DLD1 (cell line): ENCODE data around the gene RPL27A.
"Not testable (repeated sequence)": the region's sequence is repeated elsewhere in the genome, so short reads cannot be mapped to it uniquely, and the experiment has no call there.

Source experiments
- in situ Hi-C: cut with HindIII; loops from 2 replicates; pipeline ENCODE4 v1.10.0; 2017; ENCODE audit warnings: low sequenced_read_pairs

Gene RPL27A

GRCh38 chr11:8682303-8683114 lies at the start of gene RPL27A, which contains the start of gene TRIM66:
Gene RPL27A, plus strand, starts transcription at chr11:8682792. Its CDS starts 22 bp downstream, at chr11:8682814.
Gene TRIM66, minus strand, starts transcription at chr11:8682665. Its CDS starts 10,391 bp downstream, at chr11:8672274.
- in situ Hi-C loops = no loop called here

DNA sequence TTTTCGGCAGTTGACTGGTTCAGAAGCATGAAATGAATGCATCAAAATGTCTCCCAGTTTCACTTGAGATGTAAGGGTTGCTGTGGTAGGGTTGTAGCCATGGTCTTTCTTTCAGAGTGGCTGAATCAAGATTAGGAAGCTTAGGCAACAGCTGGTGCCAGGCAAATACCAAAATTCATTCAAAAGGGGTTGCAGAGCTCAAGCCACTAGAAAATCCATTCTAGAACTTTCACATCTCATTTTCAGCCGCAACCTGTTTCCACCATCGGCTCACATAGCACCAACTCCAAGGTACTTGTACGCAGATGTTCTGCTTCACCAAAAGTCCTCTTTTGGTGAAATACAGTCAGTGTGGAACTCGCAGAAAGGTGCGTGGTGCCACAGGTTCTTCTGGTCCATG lies 48.1 kb upstream of the RPL27A start:
- in situ Hi-C loops = no loop called here

GRCh38 chr11:8636127-8636526 lies 46.5 kb upstream of the RPL27A start:
- in situ Hi-C loops = no loop called here

DNA sequence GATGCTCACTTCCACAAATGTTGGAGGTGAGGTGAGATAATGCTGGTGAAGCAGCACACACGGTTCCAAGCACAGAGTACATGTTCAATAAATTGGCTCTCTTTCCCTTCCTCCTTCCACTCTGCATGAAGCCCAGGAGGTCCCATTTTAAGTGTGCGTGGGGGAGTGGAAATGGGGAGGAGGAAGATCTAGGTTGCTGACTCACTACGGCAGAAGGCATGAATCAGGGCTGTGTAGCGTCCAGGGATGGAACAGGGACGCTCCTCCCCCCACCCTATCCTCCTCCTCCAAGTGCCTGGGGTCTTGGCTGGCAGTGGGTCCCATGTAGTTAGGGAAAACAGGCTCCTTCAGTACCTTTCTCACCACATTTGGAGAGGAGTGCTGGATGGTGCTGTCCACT lies 44.3 kb upstream of the RPL27A start:
- in situ Hi-C loops = no loop called here

DNA sequence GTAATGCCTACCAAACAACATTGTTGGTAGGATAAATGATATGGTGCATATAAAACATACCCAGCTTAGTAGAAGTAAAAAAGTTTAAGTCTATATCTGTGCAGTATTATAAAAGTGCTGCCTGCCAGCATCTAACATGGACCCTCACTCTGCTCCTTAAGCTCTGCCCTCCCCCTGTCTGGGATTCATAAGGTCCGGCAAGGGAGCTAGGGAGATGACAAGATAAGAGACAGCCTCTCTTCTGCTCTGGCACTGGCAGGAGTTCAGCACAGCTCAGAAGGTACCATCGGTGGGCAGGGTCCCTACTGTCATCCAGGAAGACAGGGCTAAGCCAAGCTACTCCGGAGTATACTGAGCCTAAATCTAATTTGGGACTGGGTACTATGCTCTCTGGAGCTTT lies 42.9 kb upstream of the RPL27A start:
- in situ Hi-C loops = no loop called here

DNA sequence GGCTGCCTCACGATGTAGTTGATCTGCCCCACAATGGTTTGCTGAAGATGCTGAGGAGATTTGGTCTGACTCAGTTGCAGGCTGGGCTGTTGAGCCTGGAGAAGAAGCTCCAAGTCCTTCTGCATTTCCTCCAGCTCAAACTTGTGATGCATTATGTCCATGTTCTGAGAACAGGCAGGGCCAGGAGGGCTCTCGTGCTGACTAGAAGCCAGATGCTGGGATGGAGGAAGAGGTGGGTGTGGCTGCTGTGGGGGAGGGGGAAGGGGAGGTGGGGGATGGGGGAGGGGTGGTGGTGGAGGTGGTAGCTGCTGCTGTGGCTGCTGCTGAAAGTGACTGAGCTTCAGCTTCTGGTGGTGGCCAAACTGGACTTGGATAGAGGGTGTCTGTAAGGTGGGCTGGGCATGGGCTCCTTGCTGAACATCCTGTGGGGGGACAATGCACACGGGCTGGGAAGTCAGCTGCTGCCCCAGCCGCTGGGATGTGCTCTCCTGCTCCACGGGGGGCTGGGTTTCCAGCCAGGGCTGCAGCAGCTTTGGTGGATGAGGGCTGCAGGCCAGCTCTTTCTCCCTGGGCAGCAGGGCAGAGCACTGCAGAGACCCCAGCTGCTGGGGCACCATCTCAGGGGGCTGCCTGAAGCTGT lies 42.2 kb upstream of the RPL27A start:
- in situ Hi-C loops = no loop called here

DNA sequence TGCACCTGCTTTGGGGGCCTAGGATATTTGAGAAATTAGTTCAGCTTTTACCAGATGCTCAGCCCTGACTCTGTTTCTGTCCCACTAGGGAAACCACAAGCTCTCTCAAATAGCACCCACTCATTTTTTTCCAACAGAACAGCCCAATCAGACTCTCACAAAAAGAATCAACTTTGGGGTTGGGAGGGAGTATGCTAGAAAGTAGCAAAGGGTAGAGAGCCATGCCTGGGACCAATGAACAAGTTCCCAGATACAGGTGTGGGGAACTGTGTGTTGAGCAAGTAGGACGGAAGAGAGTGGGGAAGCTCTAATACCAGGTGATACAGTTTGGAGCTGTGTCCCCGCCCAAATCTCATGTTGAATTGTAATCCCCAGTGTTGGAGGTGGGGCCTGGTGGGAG lies 41.3 kb upstream of the RPL27A start:
- in situ Hi-C loops = no loop called here

- in situ Hi-C loops = no loop called here
These were observed 40.3 kb upstream of the RPL27A start for GRCh38 chr11:8642196-8642841.

DNA sequence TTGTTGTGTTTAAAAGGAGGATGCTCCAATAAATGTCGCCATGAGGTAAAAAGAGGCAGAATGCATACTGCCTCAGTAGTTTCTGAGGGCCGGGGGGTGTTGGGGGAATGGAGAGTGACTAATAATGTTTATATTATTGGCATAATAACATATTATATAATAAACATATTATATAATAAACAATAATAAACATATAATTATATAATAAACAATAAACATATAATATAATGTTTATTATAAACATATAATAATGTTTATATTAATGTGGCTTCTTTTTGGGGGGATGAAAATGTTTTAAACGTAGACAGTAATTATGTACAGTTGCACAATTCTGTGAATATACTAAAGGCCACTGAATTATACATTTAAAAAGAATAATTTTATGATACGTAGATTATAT lies 35.7 kb upstream of the RPL27A start:
- in situ Hi-C loops = no loop called here

DNA sequence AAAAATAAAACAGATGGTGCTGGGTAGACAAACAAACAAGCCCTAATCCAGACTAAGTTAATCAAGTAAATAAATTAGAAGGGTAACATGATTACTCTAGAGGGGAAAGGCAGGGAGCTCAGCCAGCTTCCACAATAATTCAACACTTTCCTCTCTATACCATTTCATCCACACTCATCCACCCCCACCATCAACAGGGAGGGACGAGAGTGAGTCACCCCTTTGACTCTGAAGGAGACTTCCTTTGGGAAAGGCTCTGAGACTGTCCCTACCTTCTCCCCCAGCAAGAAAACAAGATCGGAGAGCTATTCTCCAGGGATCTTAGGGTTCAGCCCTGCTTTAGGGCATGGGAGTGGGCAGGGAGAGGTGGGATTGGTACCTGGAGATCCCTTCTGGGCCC lies 33.2 kb upstream of the RPL27A start:
- in situ Hi-C loops = no loop called here

DNA sequence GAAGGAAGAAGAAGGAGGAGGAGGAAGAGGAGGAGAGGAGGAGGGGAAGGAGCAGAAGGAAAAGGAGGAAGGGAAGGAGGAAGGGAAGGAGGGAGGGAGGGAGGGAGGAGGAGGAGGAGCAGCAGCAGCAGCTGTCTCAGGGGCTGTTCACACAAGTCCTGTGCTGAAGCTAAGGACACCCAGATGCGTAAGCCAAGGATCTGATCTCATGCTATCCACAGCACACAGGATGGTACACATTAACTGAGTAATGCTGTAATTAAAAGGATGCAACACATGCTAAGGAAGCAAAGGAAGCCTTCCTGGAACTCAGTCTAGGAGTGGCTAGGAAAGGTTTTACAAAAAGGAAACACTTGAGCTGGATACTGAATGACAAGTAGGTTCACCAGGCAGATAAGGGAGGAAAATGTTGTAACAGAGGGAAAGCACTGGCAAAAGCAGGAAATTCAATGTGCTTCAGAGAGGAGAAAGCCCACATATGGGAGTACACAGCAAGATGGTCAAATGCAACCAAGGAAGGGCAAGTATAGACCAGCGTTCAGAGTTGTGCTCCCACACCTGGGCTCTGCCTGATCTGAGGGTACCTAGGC lies 32.1 kb upstream of the RPL27A start:
- in situ Hi-C loops = no loop called here

GRCh38 chr11:8652140-8652539 lies 30.5 kb upstream of the RPL27A start:
- in situ Hi-C loops = no loop called here

GRCh38 chr11:8654503-8654902 lies 28.1 kb upstream of the RPL27A start:
- in situ Hi-C loops = no loop called here

GRCh38 chr11:8656291-8656690 lies 26.3 kb upstream of the RPL27A start:
- in situ Hi-C loops = no loop called here

DNA sequence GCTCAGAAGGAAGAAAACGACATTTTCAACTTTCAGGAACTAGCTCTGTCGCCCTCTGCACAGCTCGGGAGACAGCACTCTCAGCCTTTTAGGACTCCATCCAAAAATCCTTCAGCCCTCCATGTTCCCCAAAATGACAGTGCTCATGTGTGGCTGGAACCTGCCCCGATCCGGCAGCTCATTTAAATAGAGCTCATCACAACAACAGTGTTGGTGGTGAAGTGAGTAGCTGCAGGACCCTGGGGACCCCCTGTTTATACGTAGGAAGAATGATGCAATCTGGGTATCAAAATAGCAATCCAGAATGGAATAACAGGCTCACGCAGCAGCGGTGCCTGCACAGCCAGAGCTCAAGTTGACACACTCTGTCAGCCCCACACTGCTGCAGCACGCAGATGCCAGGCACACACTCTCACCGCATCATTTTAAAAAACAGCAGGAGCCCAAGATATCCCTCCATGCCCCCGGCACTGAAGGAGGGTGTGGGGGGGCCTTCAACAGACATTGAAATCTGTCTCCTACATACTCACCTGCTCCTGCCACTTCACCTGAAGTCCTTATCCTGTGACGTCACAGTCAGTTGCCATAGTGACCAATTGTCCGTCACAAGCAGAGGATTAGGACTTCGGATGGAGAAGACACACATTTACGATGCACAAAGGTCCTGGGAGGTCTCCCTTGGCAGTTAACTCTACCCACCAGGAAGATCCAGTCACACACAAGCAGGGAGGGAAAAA lies 24.1 kb upstream of the RPL27A start:
- in situ Hi-C loops = no loop called here

DNA sequence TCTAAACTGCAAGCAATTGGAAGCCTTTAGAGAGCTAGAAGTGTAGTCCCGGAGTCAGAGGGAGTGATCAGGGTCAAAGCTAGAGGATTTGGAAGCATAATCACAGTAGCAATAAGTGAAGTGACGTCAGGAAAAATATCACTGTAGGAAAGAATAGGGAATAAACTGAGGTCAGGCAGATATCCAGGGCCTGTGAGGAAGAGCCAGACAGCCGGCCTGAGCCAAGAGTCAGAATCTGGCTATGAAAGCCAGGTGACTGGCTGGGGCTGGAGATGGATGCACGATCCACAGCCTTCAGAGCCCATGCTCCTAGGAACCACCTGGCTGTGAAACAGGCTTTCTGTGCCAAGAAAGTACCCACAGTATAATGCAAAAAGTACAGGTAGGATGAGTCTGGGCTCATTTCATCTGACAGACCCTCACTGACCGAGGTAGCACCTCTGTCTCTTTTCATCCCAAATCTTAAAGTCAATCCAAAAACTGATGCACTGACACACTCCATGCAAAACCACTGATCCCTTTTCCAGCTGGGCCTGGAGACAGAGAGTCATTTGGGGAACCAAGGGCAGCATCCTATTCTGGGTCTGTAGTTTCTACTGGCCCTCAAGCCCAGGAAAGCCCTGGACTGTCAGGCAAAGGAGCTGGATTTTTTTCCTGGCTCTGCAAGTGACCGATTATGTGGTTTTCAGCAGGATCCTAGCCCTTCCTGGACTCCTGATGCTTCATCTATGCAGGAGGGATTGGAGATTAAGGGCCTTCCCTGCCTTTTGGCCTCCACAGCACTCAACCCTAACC lies 21.4 kb upstream of the RPL27A start:
- in situ Hi-C loops = no loop called here

DNA sequence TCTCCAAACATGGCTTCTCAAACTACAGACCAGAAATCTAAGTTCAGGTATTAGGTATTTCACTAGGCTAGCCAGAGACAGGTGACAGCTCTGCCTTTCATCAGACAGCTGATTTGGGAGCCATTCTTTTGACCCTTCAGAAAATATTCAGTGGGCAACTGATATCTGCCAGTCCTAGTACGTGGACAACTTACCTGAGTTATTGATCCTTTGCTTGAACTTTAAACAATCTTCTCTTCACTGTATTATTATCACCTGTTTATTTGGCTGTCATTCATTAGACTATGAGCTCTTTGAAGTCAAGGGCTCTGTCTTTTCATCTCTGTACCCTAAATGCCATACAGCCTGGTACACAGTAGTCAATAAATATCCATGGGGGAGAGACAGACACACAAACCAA lies 17.4 kb upstream of the RPL27A start:
- in situ Hi-C loops = no loop called here

DNA sequence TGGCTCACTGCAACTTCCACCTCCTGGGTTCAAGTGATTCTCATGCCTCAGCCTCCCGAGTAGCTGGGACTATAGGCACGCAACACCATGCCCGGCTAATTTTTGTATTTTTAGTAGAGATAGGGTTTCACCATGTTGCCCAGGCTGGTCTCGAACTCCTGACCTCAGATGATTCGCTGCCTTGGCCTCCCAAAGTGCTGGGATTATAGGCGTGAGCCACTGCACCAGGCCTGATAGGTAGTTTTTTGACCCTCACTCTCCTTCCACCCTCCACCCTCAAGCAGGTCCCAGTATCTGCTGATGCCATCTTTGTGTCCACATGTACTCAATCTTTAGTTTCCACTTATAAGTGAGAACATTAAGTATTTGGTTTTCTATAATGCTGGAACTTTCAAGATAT lies 12.5 kb upstream of the RPL27A start:
- in situ Hi-C loops = not testable (repeated sequence)

DNA sequence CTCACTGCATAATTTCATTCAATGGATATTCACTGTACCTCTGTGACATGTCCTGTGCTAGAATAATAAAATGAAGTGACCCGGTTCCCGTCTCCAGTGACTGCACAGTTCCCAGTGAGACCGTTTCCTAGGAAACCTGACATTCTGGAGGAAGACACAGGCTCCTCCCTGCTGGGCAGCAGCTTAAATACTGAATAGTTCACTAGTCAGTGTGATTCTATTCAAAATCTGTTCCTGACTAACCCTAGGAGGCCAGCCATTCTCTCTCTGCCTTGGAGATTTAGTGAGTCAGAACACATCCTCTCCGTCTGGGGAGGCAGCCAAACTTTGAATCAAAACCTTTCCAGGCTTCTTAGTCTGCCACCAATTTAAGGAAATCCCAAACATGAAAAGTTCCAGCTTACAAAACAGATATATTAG lies 11.4 kb upstream of the RPL27A start:
- in situ Hi-C loops = no loop called here

- in situ Hi-C loops = no loop called here
These were observed 10.9 kb upstream of the RPL27A start for GRCh38 chr11:8671651-8672062.
